PFSK-1 (cell line): ENCODE results near the gene LINC00632.

ENCODE experiments used
- POLR2AphosphoS5 ChIP-seq: IDR thresholded peaks from 2 replicates; pipeline ENCODE4 v1.6.1; 2012; ENCODE audit warnings: low read depth, mild to moderate bottlenecking, control low read depth, low read length, moderate library complexity
- TAF1 ChIP-seq: IDR thresholded peaks from 2 replicates; pipeline ENCODE4 v1.6.1; 2012; ENCODE audit warnings: low read length, control low read depth, borderline replicate concordance; ENCODE audit not compliant: insufficient read depth

DNA sequence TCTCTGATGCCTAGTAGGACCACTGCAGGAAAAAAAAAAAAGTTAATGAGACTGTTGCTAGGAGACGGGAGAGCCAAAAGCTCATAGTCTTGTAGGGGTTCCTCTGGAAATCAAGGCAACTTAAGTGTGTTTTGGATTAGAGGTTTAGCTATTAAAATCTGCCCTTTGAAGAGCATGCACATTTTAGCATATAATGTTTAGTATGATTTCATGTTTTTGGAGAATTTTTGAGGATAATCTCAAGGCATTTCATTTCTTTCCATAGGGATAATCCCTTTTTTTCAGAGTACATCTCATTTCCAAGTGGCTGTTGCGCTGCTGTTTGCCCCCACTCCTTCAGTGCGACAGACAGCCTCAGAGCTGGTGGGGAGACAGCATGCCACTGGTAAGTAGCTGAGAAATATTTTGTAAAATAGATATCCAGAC, at the start of gene LINC00632:
- TF ChIP-seq POLR2AphosphoS5 (no peak), TAF1 (no peak)
